Nephron progenitor cell (in vitro differentiated cells): ENCODE measurements around the gene GTF2A1L.
"Not testable (repeated sequence)": the region's sequence is repeated elsewhere in the genome, so short reads cannot be mapped to it uniquely, and the experiment has no call there.

Source experiments
- DNase-seq: peaks from one replicate; pipeline ENCODE4 v3.0.0; 2021
- H3K27ac Mint-ChIP-seq: 2 replicates; pipeline ENCODE4 v1.8.0; 2021; ENCODE audit warnings: mild to moderate bottlenecking, moderate library complexity, mixed read lengths
- H3K27me3 Mint-ChIP-seq: 2 replicates; pipeline ENCODE4 v1.8.0; 2021; ENCODE audit warnings: mild to moderate bottlenecking, low read depth, mixed read lengths; ENCODE audit not compliant: poor library complexity
- H3K36me3 Mint-ChIP-seq: 2 replicates; pipeline ENCODE4 v1.8.0; 2021; ENCODE audit warnings: low read depth, mixed read lengths
- H3K4me1 Mint-ChIP-seq: 2 replicates; pipeline ENCODE4 v1.8.0; 2021; ENCODE audit warnings: mixed read lengths
- H3K4me3 Mint-ChIP-seq: 2 replicates; pipeline ENCODE4 v1.8.0; 2021; ENCODE audit warnings: mild to moderate bottlenecking, moderate library complexity, mixed read lengths
- H3K9me3 Mint-ChIP-seq: 2 replicates; pipeline ENCODE4 v1.8.0; 2021; ENCODE audit warnings: mild to moderate bottlenecking, moderate library complexity, mixed read lengths
- CTCF ChIP-seq: fragments of 200-600 bp; sonication (generic); IDR thresholded peaks from 2 replicates; pipeline ENCODE4 v1.5.0; 2021; ENCODE audit warnings: antibody characterized with exemption

Gene GTF2A1L

GRCh38 chr2:48588745-48589144 is 28.9 kb upstream of the GTF2A1L start:
- H3K9me3 Mint-ChIP-seq = peaks cover 4% of the 10 kb centered on the region
- no peak overlapping the region for H3K4me3 Mint-ChIP-seq
- H3K27ac Mint-ChIP-seq = no peak overlapping the region
- no peak for TF ChIP-seq CTCF
- DNase-seq = no peak
- peaks cover 20% of the 10 kb centered on the region for H3K4me1 Mint-ChIP-seq
- peaks cover 37% of the 10 kb centered on the region for H3K36me3 Mint-ChIP-seq
- no peaks in the 10 kb centered on the region for H3K27me3 Mint-ChIP-seq

- Mint-ChIP-seq H3K27me3 (no peaks in the 10 kb centered on the region), H3K27ac (no peak overlapping the region), H3K9me3 (peaks cover 4% of the 10 kb centered on the region), H3K4me1 (peaks cover 20% of the 10 kb centered on the region), H3K36me3 (peaks cover 40% of the 10 kb centered on the region), H3K4me3 (no peak overlapping the region)
- DNase-seq = peak; percentile 37
- TF ChIP-seq CTCF = peak; percentile 64
Measured at GRCh38 chr2:48589170-48589767, 28.4 kb upstream of the GTF2A1L start.

GRCh38 chr2:48590017-48590416 is 27.6 kb upstream of the GTF2A1L start:
- DNase-seq = no peak
- peaks cover 2% of the 10 kb centered on the region for H3K9me3 Mint-ChIP-seq
- no peak for TF ChIP-seq CTCF
- peaks cover 20% of the 10 kb centered on the region for H3K4me1 Mint-ChIP-seq
- H3K36me3 Mint-ChIP-seq = peaks cover 35% of the 10 kb centered on the region
- no peak overlapping the region for H3K27ac Mint-ChIP-seq
- H3K27me3 Mint-ChIP-seq = no peaks in the 10 kb centered on the region
- no peak overlapping the region for H3K4me3 Mint-ChIP-seq

GRCh38 chr2:48592067-48592466 is 25.6 kb upstream of the GTF2A1L start:
- peaks cover 27% of the 10 kb centered on the region for H3K36me3 Mint-ChIP-seq
- H3K9me3 Mint-ChIP-seq = no peaks in the 10 kb centered on the region
- H3K27ac Mint-ChIP-seq = no peak overlapping the region
- no peak for DNase-seq
- H3K4me1 Mint-ChIP-seq = peaks cover 5% of the 10 kb centered on the region
- H3K4me3 Mint-ChIP-seq = no peak overlapping the region
- H3K27me3 Mint-ChIP-seq = no peaks in the 10 kb centered on the region
- no peak for TF ChIP-seq CTCF

GRCh38 chr2:48596751-48597150 is 20.9 kb upstream of the GTF2A1L start:
- not testable (repeated sequence) for H3K27ac Mint-ChIP-seq, H3K9me3 Mint-ChIP-seq, DNase-seq, H3K4me3 Mint-ChIP-seq, H3K27me3 Mint-ChIP-seq, H3K4me1 Mint-ChIP-seq
- peaks cover 19% of the 10 kb centered on the region for H3K36me3 Mint-ChIP-seq

- Mint-ChIP-seq H3K9me3 (no peaks in the 10 kb centered on the region), H3K27me3 (no peaks in the 10 kb centered on the region), H3K4me1 (no peaks in the 10 kb centered on the region), H3K27ac (no peak overlapping the region), H3K36me3 (peaks cover 16% of the 10 kb centered on the region), H3K4me3 (no peak overlapping the region)
- no peak for DNase-seq
- no peak for TF ChIP-seq CTCF
Measured at GRCh38 chr2:48597492-48597891, 20.2 kb upstream of the GTF2A1L start.
